EH (cell line): ENCODE measurements around the gene AVP.

Experiments
- DNase-seq: peaks from one replicate; pipeline ENCODE4 v3.0.0-alpha.2; 2015; ENCODE audit warnings: low read depth

The AVP gene

GRCh38 chr20:3047486-3048419 is 36.8 kb downstream of the AVP start:
- no peak for DNase-seq

GRCh38 chr20:3046677-3047462 is 37.7 kb downstream of the AVP start:
- no peak for DNase-seq

GRCh38 chr20:3045816-3046676 is 38.5 kb downstream of the AVP start, which contains the start of gene MRPS26:
Gene MRPS26 (plus strand): TSS chr20:3046052. CDS start chr20:3046069, 17 bp downstream.
- peak; percentile 89 for DNase-seq

GRCh38 chr20:3045042-3045815 is 39.3 kb downstream of the AVP start:
- no peak for DNase-seq

GRCh38 chr20:3044336-3044965 is 40.1 kb downstream of the AVP start:
- no peak for DNase-seq

GRCh38 chr20:3043322-3043721 is 41.2 kb downstream of the AVP start, which contains the start of gene GNRH2:
Gene GNRH2 (plus strand): TSS chr20:3043622. CDS start chr20:3044415, 793 bp downstream.
- no peak for DNase-seq

GRCh38 chr20:3042625-3043024 is 41.9 kb downstream of the AVP start:
- DNase-seq: no peak

GRCh38 chr20:3041854-3042409 is 42.6 kb downstream of the AVP start:
- DNase-seq: peak; percentile 33

GRCh38 chr20:3040086-3040485 is 44.4 kb downstream of the AVP start:
- no peak for DNase-seq

GRCh38 chr20:3039426-3039825 is 45.1 kb downstream of the AVP start:
- DNase-seq: no peak

- DNase-seq: no peak
Observed at GRCh38 chr20:3038454-3038853, 46.1 kb downstream of the AVP start.

- DNase-seq: no peak
Observed at GRCh38 chr20:3037654-3038053, 46.9 kb downstream of the AVP start.

GRCh38 chr20:3032624-3033023 is 51.9 kb downstream of the AVP start:
- no peak for DNase-seq
